Suppressor macrophage treated with lipopolysaccharide for 1 hour (primary cell): ENCODE results near the gene CCNT2.
"Not testable (repeated sequence)": the region's sequence is repeated elsewhere in the genome, so short reads cannot be mapped to it uniquely, and the experiment has no call there.

Source experiments
- DNase-seq, 3 donors: peaks; one replicate each; pipeline ENCODE4 v3.0.0-alpha.2; 2020 to 2022

CCNT2 gene

GRCh38 chr2:134976074-134976702 lies 57.6 kb downstream of the CCNT2 start:
- no peak for DNase-seq

DNA sequence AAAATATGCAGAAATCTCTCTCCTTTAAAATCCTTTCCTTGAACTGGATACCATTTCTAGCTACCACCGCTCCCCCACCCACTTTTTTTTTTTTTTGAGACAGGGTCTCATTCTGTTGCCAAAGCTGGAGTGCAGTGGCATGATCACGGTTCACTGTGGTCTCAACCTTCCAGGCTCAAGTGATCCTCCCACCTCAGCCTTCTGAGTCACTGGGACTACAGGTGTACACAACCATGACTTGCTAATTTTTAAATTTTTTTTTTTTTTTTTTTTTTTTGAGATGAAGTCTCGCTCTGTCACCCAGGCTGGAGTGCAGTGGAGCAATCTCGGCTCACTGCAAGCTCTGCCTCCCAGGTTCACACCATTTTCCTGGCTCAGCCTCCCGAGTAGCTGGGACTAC lies 58.5 kb downstream of the CCNT2 start:
- DNase-seq = not testable (repeated sequence)

GRCh38 chr2:134979221-134979620 lies 60.6 kb downstream of the CCNT2 start:
- no peak for DNase-seq

GRCh38 chr2:134980639-134981038 lies 62.0 kb downstream of the CCNT2 start:
- no peak for DNase-seq

GRCh38 chr2:134982603-134983002 lies 64.0 kb downstream of the CCNT2 start:
- peak; percentile 24 to 44 (median 25) for DNase-seq

GRCh38 chr2:134985061-134985460 lies 66.4 kb downstream of the CCNT2 start:
- no peak for DNase-seq

GRCh38 chr2:134988994-134989605 lies 70.5 kb downstream of the CCNT2 start:
- DNase-seq = peak; percentile 19 to 46 (median 42)

DNA sequence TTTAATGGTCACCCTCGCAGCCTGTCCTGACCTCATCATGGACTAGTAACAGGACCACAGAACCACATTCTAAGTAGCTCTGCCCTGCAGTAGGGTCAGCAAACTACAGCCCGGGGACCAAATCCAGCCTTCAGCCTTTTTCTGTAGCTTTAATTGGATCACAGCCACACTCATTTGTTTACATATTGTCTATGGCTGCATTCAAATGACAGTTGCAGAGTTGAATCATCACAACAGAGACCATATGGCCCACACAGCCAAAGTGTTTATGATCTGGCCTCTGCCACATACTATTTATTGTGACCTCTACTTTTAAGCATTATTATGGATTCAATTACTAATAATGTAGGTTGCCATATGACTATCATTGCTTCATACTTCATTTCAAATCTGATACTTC lies 80.9 kb downstream of the CCNT2 start:
- DNase-seq = no peak

DNA sequence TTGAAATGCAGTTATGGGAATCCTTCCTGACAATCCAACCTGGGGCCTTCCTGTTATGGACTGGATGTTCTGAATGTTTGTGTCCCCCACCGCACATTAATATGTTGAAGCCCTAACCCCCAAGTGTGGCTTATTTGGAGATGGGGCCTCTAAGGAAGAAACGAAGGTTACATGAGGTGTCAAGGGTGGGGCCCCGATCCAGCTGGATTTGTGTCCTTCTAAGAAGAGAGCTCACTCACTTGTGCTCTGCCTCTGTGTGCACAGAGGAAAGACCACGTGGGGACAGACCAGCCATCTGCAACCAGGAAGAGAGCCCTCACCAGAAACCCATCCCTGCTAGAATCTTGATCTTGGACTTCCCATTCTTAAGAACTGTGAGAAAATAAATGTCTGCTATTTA lies 84.2 kb downstream of the CCNT2 start:
- DNase-seq = no peak

GRCh38 chr2:135004005-135004746 lies 85.6 kb downstream of the CCNT2 start:
- DNase-seq = peak; percentile 75 to 88 (median 84)

GRCh38 chr2:135005753-135006152 lies 87.1 kb downstream of the CCNT2 start:
- peak; percentile 13 to 20 (median 14) for DNase-seq
